Endothelial cell of umbilical vein (primary cell): ENCODE measurements around the gene PLA2G6.

Experiments
- CTCF ChIP-seq, 2 donors: IDR thresholded peaks; 1 replicate in 1 of 2; 2 replicates in 1 of 2; pipeline ENCODE4 v1.5.1; 2011; ENCODE audit warnings: low read length in 2 of 2, mild to moderate bottlenecking in 2 of 2, moderate library complexity in 2 of 2, control low read depth in 1 of 2, inconsistent platforms in 1 of 2, low read depth in 1 of 2; ENCODE audit not compliant: insufficient read depth in 1 of 2; ENCODE audit errors: extremely low read depth in 1 of 2
- EZH2 ChIP-seq: IDR thresholded peaks from 2 replicates; pipeline ENCODE4 v1.6.1; 2012; ENCODE audit warnings: borderline replicate concordance, low read depth, mild to moderate bottlenecking, moderate library complexity, low read length, inconsistent platforms; ENCODE audit not compliant: severe bottlenecking
- FOS ChIP-seq: IDR thresholded peaks from 2 replicates; pipeline ENCODE4 v1.6.1; 2011; ENCODE audit warnings: mild to moderate bottlenecking, low read length, moderate library complexity, borderline replicate concordance; ENCODE audit not compliant: insufficient read depth
- JUN ChIP-seq: IDR thresholded peaks from 2 replicates; pipeline ENCODE4 v1.6.1; 2011; ENCODE audit warnings: borderline replicate concordance, low read depth; ENCODE audit not compliant: insufficient read length, insufficient read depth
- MYC ChIP-seq: IDR thresholded peaks from one replicate; pipeline ENCODE4 v1.6.1; 2011; ENCODE audit warnings: mild to moderate bottlenecking, low read depth, low read length
- POLR2A ChIP-seq: IDR thresholded peaks from 2 replicates; pipeline ENCODE4 v1.6.1; 2012; ENCODE audit warnings: low read depth, mild to moderate bottlenecking, control low read depth, low read length
- POLR2AphosphoS5 ChIP-seq: IDR thresholded peaks from 2 replicates; pipeline ENCODE4 v1.6.1; 2012; ENCODE audit warnings: low read depth, mild to moderate bottlenecking, control low read depth, low read length, moderate library complexity; ENCODE audit not compliant: insufficient read depth

DNA sequence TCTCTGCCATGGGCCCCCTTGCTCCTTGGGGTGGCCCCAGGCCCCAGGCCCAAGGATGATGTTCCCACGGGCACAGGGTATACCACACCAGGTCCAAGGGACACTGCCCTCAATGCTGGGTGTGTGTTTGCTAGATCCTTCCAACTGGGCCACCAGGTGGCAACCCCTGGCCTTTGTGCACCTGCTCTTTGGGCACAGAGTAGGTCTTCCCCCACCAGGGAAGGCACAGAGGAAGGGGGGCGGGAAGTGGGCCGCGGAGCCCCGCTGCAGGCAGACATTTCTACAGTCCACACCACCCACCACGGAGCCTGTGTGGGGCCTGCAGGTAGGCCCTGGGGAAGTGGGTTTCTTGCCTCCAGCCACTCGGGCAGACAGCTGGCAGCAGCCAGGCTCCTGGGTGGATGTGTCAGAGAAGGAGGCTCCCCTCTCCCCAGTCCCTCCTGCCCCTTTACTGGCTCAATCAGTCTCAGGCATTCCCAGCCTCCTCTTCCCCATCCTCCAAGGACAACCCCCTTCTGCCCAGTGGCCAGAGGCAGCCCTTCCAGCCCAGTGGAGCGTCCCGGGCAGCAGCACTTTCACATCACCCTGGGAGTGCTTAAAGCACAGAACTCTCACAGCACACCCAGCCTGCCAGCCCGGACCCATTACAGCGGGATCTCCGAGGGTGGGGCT, 41.8 kb upstream of the PLA2G6 start:
- TF ChIP-seq EZH2 (no peak), CTCF (IDR thresholded peaks at IDR 0.05; ENCODE audit: extremely low read depth in 1 of 2, insufficient read depth in 1 of 2, low read depth in 1 of 2, low read length in 2 of 2) (no peak), POLR2A (no peak), JUN (no peak), POLR2AphosphoS5 (no peak), MYC (no peak), FOS (no peak)
